ENCODE results near the gene NCMAP. TPM values are rescaled to one million over a fixed set of nuclear protein-coding genes. Genes with fewer than 3 reads are reported as not detected.
"Not testable (repeated sequence)": the region's sequence is repeated elsewhere in the genome, so short reads cannot be mapped to it uniquely, and the experiment has no call there.

The NCMAP gene
- total RNA-seq, 2 donors from 2014 or later = 9.9 to 12.7 TPM

- 54 to 56% methylated on average over 2 of the region's 2 CpGs for WGBS, 2 donors
- no peaks in the 10 kb centered on the region for H3K27me3 ChIP-seq
- no peak overlapping the region for H3K4me3 ChIP-seq
- no peaks in the 10 kb centered on the region for H3K36me3 ChIP-seq (replicated peaks in 1 of 2; ENCODE audit: insufficient read depth in 1 of 2, low read depth in 2 of 2)
- intact Hi-C loops (cut with DNase I) = no loop called here
- H3K27ac ChIP-seq = no peak overlapping the region
- DNase-seq = no peak
- TF ChIP-seq POLR2A (IDR thresholded peaks at IDR 0.05) (no peak), CTCF (IDR thresholded peaks at IDR 0.05) (no peak)
- ATAC-seq = no peak
- no peaks in the 10 kb centered on the region for H3K9me3 ChIP-seq
- H3K4me1 ChIP-seq = peaks cover 4% of the 10 kb centered on the region
These were observed 42.2 kb upstream of the NCMAP start for GRCh38 chr1:24513706-24514105.

GRCh38 chr1:24514946-24515345 lies 40.9 kb upstream of the NCMAP start:
- Histone ChIP-seq H3K4me3 (no peak overlapping the region), H3K4me1 (no peaks in the 10 kb centered on the region), H3K36me3 (replicated peaks in 1 of 2; ENCODE audit: insufficient read depth in 1 of 2, low read depth in 2 of 2) (no peaks in the 10 kb centered on the region), H3K27me3 (no peaks in the 10 kb centered on the region), H3K9me3 (no peaks in the 10 kb centered on the region), H3K27ac (no peak overlapping the region)
- TF ChIP-seq CTCF (IDR thresholded peaks at IDR 0.05) = no peak
- no peak for TF ChIP-seq POLR2A (IDR thresholded peaks at IDR 0.05)
- DNase-seq (no peak), ATAC-seq (no peak)
- 90 to 97% methylated on average over 5 of the region's 5 CpGs for WGBS, 2 donors
- intact Hi-C loops (cut with DNase I) = no loop called here

- H3K27ac ChIP-seq; H3K27me3 ChIP-seq; H3K4me3 ChIP-seq; ATAC-seq; H3K9me3 ChIP-seq; H3K36me3 ChIP-seq (replicated peaks in 1 of 2; ENCODE audit: insufficient read depth in 1 of 2, low read depth in 2 of 2); intact Hi-C loops (cut with DNase I); H3K4me1 ChIP-seq: not testable (repeated sequence)
- 91 to 93% methylated on average over 14 of the region's 14 CpGs for WGBS, 2 donors
- peak in 1 of 4 donors; percentile 46 for DNase-seq
These were observed 40.1 kb upstream of the NCMAP start for GRCh38 chr1:24515671-24516209.

- intact Hi-C loops (cut with DNase I) = no loop called here
- H3K9me3 ChIP-seq = no peaks in the 10 kb centered on the region
- no peaks in the 10 kb centered on the region for H3K36me3 ChIP-seq (replicated peaks in 1 of 2; ENCODE audit: insufficient read depth in 1 of 2, low read depth in 2 of 2)
- DNase-seq = no peak
- ATAC-seq = no peak
- no peak overlapping the region for H3K27ac ChIP-seq
- no peak overlapping the region for H3K4me3 ChIP-seq
- no peaks in the 10 kb centered on the region for H3K27me3 ChIP-seq
- 85 to 88% methylated on average over 12 of the region's 12 CpGs for WGBS, 2 donors
- TF ChIP-seq CTCF (IDR thresholded peaks at IDR 0.05) (no peak), POLR2A (IDR thresholded peaks at IDR 0.05) (no peak)
- H3K4me1 ChIP-seq = no peaks in the 10 kb centered on the region
These were observed 39.4 kb upstream of the NCMAP start for GRCh38 chr1:24516506-24516905.

- TF ChIP-seq CTCF (IDR thresholded peaks at IDR 0.05) = no peak
- TF ChIP-seq POLR2A (IDR thresholded peaks at IDR 0.05) = no peak
- Histone ChIP-seq H3K36me3 (replicated peaks in 1 of 2; ENCODE audit: insufficient read depth in 1 of 2, low read depth in 2 of 2) (no peaks in the 10 kb centered on the region), H3K4me3 (no peak overlapping the region), H3K27ac (no peak overlapping the region), H3K9me3 (no peaks in the 10 kb centered on the region), H3K27me3 (no peaks in the 10 kb centered on the region), H3K4me1 (no peaks in the 10 kb centered on the region)
- intact Hi-C loops (cut with DNase I) = no loop called here
- DNase-seq (no peak), ATAC-seq (no peak)
- WGBS, 2 donors = 78 to 89% methylated on average over 4 of the region's 4 CpGs
These were observed 38.0 kb upstream of the NCMAP start for GRCh38 chr1:24517898-24518297.

GRCh38 chr1:24520282-24520681 lies 35.6 kb upstream of the NCMAP start:
- intact Hi-C loops (cut with DNase I) = not testable (repeated sequence)
- 90 to 91% methylated on average over 5 of the region's 5 CpGs for WGBS, 2 donors

More at GRCh38 chr1:24520282-24520681, 35.6 kb upstream of the NCMAP start:
- not testable (repeated sequence) for ATAC-seq; DNase-seq; H3K4me1 ChIP-seq; H3K4me3 ChIP-seq; H3K36me3 ChIP-seq (replicated peaks in 1 of 2; ENCODE audit: insufficient read depth in 1 of 2, low read depth in 2 of 2); H3K9me3 ChIP-seq; H3K27ac ChIP-seq; H3K27me3 ChIP-seq
